Head of caudate nucleus (tissue), 42 donors: ENCODE data around the gene TRPV4.
A peak's percentile ranks its signal among the peaks of the same experiment; 100 is the strongest.

Experiments
- DNase-seq, 42 donors: peaks; one replicate each; pipeline versions ENCODE4 v3.0.0 to v3.0.0-alpha.2; 2020 to 2021; ENCODE audit warnings: mixed read lengths in 7 of 42
- intact Hi-C: fragments of 100-400 bp; cut with DNase I; formaldehyde crosslinking; loops from one replicate; pipeline ENCODE4 v1.15.0; 2022

Gene TRPV4

DNA sequence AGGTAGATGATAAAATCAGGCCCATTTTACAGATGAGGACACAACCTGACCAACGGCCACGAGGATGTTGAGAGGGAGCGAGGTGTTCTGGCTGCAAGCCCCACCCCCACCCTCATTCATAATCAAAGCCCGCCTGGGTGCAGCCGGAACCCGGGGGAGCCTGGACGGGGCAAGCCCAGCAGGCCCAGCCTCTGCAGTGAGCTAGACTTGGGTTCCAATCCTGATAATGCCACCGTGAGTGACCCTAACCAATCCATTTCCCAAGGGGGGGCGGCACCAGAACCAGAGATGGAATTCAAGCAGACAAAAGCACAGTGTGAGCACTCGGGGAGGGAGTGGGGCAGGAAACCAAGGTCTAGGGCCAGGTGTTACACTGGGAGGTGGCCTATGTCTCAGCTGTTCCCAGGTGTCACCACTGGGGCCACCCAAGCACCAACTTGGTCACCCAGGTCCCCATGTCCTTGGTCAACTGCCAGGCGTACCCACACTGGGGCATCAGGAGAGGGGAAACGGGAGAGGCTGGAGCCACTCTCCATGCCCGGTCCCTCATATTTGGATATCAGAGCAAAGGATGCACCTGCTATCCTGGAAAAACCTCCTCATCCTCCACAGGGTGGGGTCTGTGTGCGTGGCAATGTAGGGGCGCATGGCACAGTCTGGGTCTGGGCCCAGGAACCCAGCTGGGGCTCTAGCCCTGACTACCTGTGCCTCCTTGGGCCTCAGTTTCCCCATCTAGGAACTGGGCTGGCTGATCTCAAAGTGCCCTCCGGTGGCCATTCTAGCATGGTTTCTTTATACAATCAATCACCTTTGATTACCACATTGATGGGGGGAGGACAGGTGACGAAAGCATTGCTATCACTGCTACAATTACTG is 61.2 kb downstream of the TRPV4 start:
- intact Hi-C loops: no loop called here
- peak in 12 of 42 donors; percentile 8 to 43 (median 23) for DNase-seq

GRCh38 chr12:109770861-109771670 is 62.1 kb downstream of the TRPV4 start:
- DNase-seq: peak in 14 of 42 donors; percentile 6 to 42 (median 14)
- intact Hi-C loops: no loop called here

DNA sequence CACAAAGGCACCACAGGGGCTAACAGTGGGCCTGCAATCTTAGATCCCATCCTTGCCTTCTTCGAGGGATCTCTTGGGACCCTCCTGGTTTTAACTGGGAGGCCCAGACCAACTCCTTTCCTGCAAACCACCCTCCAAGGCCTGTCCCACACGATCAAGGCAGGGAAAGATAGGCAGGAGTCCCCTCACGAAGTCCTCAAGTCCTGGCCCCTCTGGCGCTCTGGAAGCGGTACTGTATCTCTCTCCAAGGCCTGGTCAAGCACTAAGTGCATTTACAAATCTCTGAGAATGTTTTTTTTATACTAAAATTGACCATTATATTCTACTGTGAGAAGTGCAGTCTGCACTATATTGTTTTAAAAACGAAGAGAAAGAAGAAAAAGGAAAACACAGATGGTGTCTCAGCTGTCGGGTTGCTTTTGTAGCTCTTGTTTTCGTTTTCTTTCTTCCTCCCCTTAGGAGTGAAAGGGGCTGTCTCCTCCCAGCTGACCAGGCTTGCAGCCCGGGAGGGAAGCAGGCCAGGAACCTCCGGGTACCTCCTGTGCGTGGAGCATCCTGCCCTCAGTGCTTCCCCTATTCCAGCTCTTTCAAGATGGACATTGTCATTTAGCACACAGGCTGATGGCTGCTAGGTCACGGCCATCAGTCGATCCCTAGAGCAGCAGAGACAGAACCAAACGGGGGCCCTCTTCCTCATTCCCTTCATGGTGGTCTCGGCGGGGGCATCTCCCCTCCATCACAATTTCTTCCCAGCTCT is 62.9 kb downstream of the TRPV4 start:
- intact Hi-C loops: no loop called here
- peak in 38 of 42 donors; percentile 34 to 82 (median 56) for DNase-seq

- peak in 14 of 42 donors; percentile 5 to 38 (median 16) for DNase-seq
- intact Hi-C loops: loop anchor here (2.0 kb wide), 1 partner anchor 50 kb away; no protein-coding TSS in a partner anchor
Measured at GRCh38 chr12:109768901-109769670, 64.1 kb downstream of the TRPV4 start.

DNA sequence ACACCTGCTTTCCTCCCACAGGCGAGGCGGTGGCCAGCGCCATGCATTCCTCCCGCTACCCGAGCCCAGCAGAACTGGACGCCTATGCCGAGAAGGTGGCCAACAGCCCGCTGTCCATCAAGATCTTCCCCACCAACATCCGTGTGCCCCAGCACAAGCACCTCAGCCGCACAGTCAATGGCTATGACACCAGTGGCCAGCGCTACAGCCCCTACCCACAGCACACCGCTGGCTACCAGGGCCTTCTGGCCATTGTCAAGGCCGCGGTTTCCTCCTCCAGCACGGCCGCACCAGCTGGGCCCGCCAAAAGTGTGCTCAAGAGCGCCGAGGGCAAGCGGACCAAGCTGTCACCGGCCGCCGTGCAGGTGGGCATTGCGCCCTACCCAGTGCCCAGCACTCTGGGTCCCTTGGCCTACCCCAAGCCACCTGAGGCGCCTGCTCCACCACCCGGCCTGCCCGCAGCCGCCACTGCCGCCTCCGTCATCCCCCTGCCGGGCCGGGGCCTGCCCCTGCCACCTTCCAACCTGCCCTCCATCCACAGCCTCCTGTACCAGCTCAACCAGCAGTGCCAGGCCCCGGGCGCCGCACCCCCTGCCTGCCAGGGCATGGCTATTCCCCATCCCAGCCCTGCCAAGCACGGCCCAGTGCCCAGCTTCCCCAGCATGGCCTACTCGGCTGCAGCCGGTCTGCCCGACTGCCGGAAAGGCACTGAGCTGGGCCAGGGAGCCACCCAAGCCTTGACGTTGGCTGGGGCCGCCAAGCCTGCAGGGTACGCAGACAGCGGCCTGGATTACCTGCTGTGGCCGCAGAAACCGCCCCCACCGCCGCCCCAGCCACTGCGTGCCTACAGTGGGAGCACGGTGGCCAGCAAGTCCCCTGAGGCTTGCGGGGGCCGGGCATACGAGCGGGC is 65.0 kb downstream of the TRPV4 start:
- intact Hi-C loops: loop anchor here (2.0 kb wide), 1 partner anchor 49 kb away; no protein-coding TSS in a partner anchor
- DNase-seq: peak in 18 of 42 donors; percentile 6 to 40 (median 16)

- intact Hi-C loops: no loop called here
- DNase-seq: peak in 6 of 42 donors; percentile 0 to 5 (median 1)
Measured at GRCh38 chr12:109767456-109767855, 65.7 kb downstream of the TRPV4 start.

DNA sequence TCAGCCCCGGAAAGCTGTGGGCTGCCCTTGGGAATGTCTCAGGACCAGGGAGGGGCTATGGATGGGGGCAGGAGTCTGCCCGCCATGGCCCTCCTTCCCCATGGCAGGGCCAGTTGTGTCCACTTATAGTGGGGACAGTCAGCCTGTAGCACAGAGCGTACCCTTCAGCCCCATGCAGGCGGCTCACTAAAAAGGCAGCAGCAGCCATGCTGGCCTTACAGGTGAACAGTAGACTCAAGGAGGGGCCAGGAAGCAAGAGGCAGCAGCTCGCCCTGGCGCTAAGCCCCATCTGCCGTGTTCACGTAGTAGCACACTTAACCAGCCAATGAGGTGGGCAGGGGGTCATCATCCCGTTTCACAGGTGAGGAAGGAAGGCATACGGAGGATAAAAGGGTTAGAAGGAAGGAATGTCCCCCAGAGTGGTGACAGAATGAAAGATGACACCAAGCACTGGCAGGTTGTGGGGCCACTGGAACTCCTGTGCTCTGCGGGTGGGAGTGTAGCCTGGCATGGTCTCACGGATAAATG is 66.9 kb downstream of the TRPV4 start:
- DNase-seq: peak in 15 of 42 donors; percentile 1 to 25 (median 7)
- intact Hi-C loops: no loop called here

DNA sequence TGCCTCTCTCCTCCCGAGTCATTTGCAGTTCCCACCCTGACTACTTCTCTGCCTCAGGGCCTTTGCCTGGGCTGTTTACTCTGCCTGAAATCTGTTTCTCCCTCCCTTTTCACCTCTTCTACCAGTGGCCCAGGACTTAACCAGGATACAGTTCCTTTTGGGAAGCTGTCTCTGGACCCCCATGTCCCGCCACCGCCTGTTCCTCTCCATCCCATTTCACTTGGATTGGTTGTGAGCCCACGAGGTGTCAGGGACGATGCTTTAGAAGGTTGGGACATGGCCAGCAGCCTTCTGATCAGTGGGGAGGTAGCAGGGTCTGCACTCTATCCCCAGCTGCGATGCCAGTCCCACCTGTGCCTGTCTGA is 67.8 kb downstream of the TRPV4 start:
- intact Hi-C loops: no loop called here
- DNase-seq: peak in 11 of 42 donors; percentile 2 to 17 (median 6)

GRCh38 chr12:109764776-109765445 is 68.3 kb downstream of the TRPV4 start:
- DNase-seq: peak in 15 of 42 donors; percentile 1 to 32 (median 9)
- intact Hi-C loops: no loop called here

- intact Hi-C loops: no loop called here
- DNase-seq: peak in 19 of 42 donors; percentile 4 to 37 (median 10)
Measured at GRCh38 chr12:109764123-109764522, 69.1 kb downstream of the TRPV4 start.

- intact Hi-C loops: no loop called here
- DNase-seq: peak in 20 of 42 donors; percentile 4 to 35 (median 14)
Measured at GRCh38 chr12:109763201-109763841, 69.9 kb downstream of the TRPV4 start.

DNA sequence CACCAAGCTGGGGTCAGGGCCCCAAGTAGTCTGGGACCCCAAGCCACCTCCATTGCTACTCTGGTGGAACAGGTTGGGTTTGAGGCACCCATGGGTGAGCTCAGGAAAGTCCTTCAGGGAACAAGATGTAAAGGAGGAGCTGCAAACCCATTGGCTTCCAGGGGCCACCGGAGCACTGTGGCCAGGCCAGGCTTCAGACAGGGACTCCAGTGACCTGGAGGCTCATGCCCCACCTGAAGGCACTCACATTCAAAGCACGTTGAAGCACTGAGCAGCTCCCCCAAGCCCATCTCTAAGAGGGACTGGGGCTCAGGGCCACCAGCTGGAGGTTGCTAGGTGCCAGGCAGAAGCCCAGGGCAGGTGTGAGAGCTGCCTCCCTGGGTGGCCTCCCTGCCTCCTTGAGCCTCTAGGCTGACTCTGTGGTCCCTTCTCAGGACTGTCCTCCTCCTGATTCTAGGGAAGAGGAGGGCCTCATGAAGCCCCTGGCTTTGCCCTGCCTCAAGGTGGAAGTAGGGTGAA is 70.5 kb downstream of the TRPV4 start:
- DNase-seq: peak in 15 of 42 donors; percentile 1 to 22 (median 7)
- intact Hi-C loops: no loop called here

- peak in 20 of 42 donors; percentile 1 to 32 (median 8) for DNase-seq
- intact Hi-C loops: no loop called here
Measured at GRCh38 chr12:109762071-109762672, 71.0 kb downstream of the TRPV4 start.

DNA sequence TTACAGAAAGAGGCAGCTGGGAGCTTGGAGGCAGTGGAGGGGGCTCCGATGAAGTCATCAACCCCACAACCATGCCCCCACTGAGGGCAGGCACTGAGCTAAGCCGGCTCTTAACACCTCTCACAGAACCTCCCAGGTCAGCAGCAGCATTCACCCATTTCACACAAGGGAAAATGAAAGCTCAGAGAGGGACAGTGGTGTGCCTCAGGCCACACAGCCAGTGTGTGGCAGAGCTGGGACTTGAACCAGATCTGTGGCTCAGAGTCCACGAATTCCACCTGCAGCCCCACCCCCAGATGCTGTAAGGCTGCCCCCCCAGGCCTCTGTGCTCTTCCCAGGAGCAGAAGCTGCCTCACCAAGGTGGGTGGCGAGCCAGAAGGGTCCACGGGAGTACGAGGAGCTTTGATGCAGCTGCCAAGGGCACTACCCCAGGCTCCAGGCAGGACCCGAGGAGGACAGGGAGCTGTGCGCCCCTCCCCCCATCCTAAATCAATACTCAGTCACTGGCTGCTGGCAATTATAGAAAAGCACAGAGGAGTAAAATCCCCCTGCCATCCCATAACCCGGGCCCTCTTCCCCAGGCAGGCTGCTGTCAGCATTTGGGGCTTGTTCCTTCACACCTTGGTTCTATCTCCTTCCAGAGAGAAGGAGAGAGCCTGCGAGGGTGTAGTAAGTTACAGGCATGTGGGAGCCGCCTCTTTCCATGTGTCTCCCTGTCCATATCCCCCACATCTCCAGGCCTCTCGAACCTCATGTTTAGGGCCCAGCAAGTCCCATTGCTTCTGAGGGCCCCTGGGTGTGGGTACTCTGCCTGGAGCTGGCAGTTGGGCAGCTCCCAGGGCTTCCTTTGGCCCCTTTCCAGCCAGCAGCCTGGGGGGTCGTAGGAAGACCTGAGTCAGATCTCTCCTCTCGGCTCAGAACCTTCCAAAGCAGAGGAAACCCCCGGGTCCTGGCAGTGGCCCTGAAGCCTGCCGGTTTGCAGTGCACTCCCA is 72.0 kb downstream of the TRPV4 start:
- intact Hi-C loops: no loop called here
- DNase-seq: peak in 21 of 42 donors; percentile 2 to 37 (median 8)
